MM.1S (cell line): ENCODE measurements around the gene NAP1L5.

Source experiments
- EZH2 ChIP-seq: fragments of 300-600 bp; sonication (generic); optimal IDR thresholded peaks from 2 replicates; pipeline ENCODE3; 2017; ENCODE audit warnings: low read depth, mild to moderate bottlenecking, antibody characterized with exemption, low read length, mixed read lengths
- EZH2phosphoT487 ChIP-seq: fragments of 300-600 bp; sonication (generic); IDR thresholded peaks from 2 replicates; pipeline ENCODE4 v1.6.1; 2018; ENCODE audit warnings: antibody characterized with exemption, low read length
- TF ChIP-seq, protein P1 (sequence below): fragments of 300-600 bp; sonication (generic); IDR thresholded peaks from 2 replicates; pipeline ENCODE4 v1.5.1; 2016; ENCODE audit warnings: antibody characterized with exemption, low read length, mixed read lengths

- TF ChIP-seq, protein P1, sequence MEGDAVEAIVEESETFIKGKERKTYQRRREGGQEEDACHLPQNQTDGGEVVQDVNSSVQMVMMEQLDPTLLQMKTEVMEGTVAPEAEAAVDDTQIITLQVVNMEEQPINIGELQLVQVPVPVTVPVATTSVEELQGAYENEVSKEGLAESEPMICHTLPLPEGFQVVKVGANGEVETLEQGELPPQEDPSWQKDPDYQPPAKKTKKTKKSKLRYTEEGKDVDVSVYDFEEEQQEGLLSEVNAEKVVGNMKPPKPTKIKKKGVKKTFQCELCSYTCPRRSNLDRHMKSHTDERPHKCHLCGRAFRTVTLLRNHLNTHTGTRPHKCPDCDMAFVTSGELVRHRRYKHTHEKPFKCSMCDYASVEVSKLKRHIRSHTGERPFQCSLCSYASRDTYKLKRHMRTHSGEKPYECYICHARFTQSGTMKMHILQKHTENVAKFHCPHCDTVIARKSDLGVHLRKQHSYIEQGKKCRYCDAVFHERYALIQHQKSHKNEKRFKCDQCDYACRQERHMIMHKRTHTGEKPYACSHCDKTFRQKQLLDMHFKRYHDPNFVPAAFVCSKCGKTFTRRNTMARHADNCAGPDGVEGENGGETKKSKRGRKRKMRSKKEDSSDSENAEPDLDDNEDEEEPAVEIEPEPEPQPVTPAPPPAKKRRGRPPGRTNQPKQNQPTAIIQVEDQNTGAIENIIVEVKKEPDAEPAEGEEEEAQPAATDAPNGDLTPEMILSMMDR, result no peak
- no peak for TF ChIP-seq EZH2phosphoT487
- TF ChIP-seq EZH2, result no peak
Observed at GRCh38 chr4:88742561-88742960, 44.9 kb upstream of the NAP1L5 start.
